ENCODE results near the gene HOXB3.

HOXB3 gene

DNA sequence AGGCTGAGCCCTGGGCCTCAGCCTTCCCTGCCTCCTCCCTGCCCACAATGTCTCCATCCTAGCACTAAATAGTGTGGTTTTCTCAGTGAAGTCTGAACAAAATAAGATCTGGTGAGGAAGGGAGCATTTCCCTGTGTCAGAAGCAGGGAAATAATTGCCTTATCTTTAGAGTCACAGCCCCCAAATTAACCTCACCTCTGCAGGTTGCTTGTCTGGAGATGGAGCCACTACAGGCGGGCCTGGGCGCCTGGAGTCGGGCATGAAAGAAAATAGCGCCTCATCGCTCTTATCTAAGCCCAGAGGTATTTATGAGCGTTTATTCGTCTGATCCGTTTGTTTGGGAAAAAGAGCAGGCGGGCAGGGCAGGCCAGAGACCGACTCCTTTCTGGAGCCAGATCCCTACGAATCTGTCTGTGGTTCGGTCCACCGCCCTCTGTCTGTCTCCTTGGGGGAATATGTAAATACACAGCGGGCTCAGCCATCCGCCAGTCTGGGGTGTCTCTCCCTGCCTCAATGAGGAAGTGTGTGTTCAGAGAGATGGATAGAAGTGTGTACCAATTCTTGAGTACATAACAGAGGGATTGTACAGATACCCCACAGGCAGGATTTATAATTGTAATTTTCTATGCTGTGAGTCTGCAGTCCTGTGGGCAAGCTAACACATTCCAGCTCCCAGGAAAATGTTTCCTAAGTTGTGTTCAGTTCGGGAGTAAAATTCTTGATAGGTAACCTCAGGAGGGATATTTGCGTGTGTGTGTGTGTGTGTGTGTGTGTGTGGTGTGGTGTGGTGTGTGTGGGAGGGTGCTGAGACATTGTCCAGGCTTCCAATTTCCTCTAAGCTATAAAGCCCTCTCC is 10.4 kb upstream of the HOXB3 start:
- in situ Hi-C loops (cut with MboI; ENCODE audit: low sequenced_read_pairs), result no loop called here

DNA sequence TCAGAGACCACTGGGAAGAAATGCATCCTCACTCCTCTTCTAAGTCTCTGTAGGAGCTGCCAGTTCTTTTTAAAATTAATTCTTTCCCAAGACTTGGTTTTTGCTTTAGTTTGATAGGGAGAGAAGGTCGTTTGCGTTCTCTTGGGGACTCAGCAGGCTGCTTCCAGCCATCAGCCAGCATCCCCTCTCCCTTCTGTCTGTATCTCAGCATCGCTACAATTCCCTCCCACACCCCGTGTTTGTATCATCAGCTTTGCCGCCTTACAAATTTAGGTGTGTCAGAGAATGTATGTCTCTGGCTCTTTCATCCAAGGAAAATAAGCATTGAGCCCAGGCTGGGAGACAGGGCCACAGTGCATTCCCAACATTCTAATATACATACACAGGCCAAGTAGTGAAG is 9.3 kb upstream of the HOXB3 start:
- in situ Hi-C loops (cut with MboI; ENCODE audit: low sequenced_read_pairs), result no loop called here

DNA sequence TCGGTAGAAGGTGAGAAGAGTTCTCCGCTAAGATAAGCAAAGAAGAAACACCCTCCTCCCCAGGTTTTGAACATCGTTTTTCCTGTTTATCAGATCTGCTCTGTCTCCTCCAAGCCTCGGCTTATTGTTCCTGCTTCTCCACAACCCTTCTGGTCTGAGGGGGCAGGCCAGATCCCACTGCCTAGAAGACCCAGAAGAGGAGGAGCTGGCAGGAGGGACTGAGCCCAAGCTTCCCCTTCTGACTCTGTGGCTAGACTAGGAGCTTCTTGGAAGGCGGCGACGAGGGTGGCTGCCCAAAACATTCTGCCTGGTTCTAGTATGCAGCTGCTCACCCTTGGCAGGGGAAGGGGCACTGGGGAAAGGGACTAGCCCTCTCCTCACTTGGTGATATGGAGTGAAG is 8.7 kb upstream of the HOXB3 start:
- in situ Hi-C loops (cut with MboI; ENCODE audit: low sequenced_read_pairs), result no loop called here

DNA sequence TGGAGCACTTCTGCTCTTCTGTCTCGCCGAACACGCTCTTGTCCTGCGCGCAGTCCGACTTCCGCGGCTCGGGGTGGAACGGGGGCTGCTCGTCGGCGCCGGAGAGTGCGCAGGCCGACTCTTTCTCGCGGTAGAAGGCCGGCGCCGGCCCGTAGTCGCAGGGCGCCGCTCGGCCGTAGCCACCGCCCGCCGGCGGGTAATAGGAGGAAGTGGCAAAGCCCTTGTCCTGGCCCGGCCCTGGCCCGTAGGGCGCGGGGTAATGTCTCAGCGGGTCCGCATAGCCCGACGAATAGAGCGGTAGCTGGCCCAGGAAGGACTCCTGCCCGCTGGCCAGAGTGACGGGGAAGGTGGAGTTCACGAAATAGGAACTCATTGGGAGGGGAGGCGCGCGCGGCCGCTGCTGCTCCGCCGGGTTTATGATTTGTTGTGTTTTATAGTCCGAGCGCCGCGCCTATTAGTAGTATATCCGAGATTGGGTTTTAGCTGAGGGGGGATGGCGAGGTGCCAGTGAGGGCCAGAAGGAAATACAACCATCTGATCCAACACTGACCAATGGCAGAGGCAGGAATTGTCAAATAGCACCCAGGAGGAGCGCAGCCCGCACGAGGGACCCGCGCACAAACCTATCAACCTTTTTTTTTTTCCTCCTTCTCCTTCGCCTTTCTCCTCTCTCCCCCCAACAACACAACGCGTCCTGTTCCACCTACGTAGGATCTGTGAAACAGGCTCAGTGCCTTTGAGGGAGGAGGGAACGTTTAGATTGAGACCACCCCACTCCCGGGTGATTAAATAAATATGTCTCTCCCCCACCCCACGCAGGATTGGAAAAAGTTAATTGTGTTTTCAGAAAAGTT is 8.0 kb upstream of the HOXB3 start:
- in situ Hi-C loops (cut with MboI; ENCODE audit: low sequenced_read_pairs), result no loop called here

DNA sequence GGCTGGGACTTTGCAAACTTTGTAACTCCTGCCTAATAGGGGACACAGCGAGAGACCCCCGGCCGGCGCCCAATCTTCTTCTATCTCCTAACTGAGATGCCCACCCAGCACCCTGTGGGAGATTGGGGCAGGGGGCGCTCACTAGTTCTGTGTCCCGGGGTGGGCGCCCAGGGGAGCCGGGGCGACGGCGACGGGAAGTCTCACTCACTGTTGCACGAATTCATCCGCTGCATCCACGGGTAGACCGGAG is 7.4 kb upstream of the HOXB3 start:
- in situ Hi-C loops (cut with MboI; ENCODE audit: low sequenced_read_pairs), result no loop called here

DNA sequence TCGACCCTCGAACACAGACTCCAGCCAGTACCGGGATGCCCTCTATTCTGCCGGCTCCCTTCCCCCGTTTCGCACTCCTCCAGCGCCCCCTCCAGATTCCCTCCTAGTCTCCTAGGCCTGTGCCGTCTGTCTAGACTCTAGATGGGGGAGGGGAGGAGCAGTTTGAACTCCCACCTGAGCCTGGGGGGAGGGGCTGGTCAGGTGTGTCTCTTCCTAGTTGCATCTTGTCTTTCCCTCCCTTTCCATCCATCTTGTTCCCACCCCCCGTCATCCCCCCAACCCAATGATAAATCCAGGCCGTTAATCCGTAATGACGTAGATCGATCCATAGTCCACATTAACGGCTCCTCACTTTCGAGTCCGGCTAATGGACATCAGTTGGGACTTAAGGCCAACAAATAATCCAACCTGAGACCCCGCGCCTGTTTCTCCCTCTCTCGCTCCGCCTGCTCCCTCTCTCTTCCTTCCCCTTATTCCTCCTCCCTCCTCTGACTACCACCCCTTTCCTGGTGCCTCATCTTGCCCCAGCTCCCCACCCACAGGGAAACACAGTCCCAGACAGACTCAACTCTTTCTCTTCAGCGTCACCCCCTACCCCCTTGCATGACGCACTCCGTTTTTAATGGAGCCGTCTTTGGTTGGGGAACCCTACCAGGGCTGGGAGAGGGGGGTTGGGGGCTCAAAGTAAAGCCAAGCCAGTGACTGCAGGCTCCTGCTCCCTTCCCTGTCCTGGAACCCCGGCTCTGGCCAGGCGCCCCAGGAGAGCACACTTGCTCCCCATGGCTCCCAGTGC is 6.9 kb upstream of the HOXB3 start:
- in situ Hi-C loops (cut with MboI; ENCODE audit: low sequenced_read_pairs), result no loop called here

DNA sequence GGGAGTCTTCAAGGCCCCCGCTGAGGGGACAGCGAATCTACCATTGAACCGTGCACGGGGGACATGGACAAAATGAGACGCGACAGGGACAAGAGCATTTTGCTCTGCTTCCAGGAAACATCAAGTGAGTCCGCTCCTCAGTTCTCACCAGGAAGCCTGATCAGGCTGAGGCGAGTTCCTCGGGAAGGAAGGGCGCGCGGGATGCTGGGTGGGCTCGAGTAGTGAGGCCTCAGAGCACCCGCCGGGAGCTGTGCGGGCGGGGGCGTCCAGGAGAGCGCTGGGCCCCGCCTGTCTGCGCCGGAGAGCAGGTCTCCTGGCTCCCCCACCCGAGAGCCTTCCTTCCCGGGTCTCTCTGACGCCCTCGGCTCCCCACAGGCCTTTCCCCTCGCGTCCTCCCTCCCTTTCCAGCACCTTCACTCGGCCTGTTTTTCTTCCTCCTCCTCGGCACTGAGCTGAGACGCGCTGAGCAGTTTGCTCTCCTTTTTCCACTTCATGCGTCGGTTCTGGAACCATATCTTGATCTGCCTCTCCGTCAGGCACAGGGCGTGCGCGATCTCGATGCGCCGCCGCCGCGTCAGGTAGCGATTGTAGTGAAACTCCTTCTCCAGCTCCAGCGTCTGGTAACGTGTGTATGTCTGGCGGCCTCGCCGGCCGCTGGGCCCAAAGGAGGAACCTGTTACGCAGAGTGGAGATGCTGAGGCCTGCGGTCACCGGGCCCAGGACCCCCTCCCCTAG is 6.1 kb upstream of the HOXB3 start:
- in situ Hi-C loops (cut with MboI; ENCODE audit: low sequenced_read_pairs), result no loop called here

DNA sequence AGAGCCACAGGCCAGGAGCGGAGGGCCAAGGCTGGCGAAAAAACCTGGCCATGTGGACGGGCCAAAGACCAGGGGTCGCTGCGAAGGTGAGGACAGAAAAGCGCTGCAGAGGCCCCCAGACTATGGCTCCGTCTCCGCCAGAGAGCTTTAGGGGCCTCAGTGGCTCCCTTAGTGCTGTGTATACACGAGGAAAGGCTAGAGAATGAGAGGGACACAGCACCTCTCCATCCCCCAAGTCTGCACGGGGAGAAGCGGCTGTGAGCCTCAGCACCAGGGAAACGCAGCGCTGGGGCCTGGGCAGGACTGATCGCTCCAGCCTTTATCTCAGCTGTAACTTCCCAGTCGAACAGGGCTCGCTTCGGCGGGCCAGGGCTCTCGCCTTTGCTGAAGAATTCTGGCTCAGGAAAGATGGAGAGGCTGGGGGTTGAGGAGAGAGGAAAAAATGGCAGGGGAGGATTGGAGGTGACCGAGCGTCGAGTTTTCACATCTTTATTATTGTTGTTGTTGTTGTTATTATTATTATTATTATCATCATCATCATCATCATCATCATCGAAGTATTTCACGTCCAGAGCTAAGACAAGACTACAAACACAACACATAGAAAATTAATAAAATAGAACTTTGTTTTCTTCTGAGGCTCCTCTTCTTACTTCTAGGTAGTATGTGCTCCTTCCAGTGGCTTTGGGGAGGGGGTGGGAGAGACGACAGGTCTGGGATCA is 5.4 kb upstream of the HOXB3 start:
- in situ Hi-C loops (cut with MboI; ENCODE audit: low sequenced_read_pairs), result no loop called here

DNA sequence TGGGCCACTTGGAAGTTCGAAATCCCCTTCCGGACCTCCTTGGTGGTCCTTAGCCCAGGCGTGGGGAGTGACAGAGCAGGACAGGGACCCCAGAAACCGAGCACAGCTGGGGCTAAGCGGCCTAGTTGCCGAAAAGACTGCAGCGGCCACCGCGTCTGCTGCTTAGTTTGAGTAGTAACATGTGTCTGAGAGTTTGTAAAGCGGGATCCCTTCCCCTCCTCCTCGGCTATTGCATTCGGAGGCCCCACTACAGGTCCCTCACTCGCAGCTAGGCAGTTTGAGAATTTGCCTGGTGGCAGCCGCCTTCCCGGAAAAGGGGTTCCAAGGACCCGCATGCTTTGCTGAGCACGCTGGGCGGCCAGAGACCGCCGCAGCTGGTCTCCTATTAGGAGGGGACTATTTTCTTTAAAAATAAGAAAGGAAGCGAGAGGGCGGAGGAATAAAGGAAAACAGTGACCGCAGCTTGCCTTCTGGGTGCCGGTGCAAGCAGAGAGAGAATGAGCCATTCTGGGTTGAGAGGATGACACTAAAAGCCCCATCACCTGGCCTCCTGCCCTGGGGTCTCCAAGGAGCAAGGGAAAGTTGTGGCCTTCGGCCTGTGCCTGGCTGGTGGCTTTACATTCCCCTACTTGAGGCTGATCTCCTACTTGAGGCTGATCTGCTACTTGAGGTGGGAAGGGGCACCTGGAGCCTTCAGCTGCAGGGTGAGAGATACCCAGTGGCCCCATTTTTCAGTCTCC is 4.7 kb upstream of the HOXB3 start:
- in situ Hi-C loops (cut with MboI; ENCODE audit: low sequenced_read_pairs), result no loop called here

DNA sequence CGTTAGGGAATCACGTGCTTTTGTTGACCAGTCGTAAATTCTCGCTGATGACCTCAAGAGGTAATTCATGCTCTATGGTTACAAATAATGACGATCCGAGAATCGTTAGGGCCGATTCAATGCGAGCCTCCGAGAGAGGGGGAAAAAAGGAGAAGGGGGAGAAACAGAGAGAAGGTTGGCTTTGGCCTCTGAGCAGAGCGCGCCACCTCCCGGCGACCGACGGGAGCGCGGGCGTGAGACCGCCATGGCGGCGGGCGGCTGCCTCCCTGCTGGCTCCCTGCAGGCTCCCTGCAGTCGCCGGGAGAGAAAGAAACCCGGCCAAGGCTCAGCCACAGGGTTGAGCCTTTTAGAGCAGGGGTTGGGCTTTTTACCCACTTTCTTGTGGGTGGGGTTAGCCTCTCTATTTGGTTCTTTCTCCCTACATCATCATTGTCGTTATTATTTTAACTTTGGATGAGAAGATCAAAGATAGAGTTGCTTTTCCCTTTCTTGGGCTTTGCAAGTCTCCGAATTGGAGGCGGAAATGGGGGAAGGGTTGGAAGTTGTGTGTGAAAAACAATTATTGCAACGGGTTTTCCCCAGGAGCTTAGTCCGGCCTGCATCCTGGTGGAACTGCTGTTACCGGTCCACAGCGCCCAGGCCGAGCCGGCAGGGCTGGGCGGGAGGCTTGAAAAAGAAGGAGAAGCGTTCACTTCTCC is 3.9 kb upstream of the HOXB3 start:
- in situ Hi-C loops (cut with MboI; ENCODE audit: low sequenced_read_pairs), result no loop called here

DNA sequence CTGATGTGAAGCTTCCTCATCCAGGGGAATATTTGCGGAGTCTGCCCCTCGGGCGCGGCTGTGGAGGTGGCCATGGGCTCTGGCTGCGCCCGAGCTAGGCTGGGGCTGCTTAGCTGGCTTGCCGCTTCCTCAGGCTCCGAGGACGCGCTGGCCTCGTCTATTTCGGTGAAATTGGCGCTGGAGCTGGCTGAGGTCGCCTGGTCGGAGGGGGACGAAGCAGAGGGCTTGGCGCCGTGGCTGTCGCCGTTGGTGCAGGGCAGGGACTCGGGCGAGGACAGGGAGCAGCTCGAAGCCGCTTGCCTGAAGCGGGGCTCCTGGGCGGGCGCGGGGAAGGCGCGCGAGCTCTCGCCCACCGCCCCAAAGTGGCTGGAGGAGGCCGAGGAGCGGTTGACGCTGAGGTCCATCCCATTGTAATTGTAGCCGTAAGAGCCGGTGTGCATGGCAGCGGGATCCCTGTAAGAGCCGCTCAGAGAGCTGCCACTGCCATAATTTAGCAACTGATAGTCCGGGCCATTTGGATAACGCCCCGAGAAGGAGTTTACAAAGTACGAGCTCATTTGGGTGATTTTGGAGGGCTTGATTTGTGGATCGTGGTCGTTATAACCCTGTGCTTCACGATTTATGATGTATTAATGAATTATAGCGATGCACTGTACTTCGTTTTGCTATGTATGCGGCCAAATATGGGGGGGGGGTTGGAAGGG is 3.2 kb upstream of the HOXB3 start, which contains the start of gene HOXB5:
Gene HOXB5, minus strand, starts transcription at position 654 of the 704 bp plus-strand sequence. Its CDS starts 97 bp downstream, at position 557.
- in situ Hi-C loops (cut with MboI; ENCODE audit: low sequenced_read_pairs), result no loop called here

DNA sequence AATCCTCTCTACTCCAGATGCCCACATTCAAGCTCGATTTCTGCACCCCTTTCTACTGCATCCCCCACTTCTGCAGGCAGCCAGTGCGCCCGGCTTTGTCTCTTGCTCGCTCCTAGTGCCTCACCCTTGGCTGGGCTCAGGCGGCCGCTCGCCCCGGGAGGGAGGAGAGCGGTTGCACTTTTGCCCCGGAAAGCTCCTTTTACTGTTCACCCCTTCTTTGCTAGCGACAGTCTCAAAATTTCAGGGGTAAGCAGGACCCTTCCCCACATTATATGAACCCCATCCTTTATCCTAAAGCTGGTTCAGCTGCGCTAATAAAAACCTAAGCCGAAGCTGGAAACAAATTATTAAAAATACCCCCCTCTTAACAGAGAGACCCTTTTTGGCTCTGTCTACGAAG is 2.5 kb upstream of the HOXB3 start:
- in situ Hi-C loops (cut with MboI; ENCODE audit: low sequenced_read_pairs), result no loop called here

DNA sequence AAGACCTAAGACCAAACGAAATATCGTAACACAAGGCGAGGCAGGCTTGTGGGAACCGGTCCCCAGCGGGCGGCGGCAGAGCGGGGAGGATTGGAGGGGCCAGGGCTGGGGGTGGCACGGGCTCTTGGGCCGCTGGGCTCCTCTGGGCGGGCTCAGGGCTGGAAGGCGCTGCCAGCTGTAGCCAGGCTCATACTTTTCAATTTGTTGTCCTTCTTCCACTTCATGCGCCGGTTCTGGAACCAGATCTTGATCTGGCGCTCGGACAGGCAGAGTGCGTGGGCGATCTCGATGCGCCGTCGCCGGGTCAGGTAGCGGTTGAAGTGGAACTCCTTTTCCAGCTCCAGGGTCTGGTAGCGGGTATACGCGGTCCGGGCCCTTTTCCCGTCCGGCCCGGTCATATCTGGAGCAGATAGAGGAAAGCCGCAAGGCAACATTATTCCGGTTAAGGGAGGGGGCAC is 2.0 kb upstream of the HOXB3 start:
- in situ Hi-C loops (cut with MboI; ENCODE audit: low sequenced_read_pairs), result no loop called here

DNA sequence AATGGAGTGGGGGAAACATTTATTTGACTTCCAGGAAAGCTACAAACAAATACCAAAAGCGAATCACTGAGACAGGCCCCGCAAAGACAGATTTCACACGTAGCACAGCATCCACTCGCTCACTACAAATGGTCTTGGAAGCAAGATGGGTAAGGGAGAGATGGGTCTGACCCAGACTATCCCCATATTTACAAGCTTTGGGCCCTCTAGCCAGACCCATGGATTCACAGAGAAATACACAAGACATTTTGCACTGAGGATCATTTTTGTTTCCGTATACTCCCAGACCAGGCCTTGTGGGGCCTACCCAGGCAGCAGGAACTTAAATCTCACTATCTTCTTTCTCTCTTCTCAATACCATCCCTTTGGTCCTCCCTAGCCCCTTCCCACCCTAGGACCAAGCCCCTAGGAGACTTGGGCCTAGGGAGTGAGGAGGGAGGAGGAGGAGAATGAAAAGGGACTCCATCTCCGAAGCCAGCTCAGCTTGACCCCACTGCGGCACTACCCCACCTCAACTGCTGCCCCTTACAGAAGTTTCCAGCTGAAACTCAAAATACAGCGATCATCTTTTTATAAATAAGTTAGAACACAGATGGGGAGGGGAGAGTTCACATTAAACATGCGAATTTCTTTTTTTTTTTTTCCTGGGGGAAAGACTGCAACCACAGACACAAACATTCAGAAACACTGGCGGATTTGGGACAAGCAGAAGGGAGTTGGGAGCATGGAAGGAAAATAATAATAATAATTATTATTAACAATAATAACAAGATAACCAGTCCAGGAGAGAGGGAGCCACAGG is 1.4 kb upstream of the HOXB3 start:
- in situ Hi-C loops (cut with MboI; ENCODE audit: low sequenced_read_pairs), result no loop called here

DNA sequence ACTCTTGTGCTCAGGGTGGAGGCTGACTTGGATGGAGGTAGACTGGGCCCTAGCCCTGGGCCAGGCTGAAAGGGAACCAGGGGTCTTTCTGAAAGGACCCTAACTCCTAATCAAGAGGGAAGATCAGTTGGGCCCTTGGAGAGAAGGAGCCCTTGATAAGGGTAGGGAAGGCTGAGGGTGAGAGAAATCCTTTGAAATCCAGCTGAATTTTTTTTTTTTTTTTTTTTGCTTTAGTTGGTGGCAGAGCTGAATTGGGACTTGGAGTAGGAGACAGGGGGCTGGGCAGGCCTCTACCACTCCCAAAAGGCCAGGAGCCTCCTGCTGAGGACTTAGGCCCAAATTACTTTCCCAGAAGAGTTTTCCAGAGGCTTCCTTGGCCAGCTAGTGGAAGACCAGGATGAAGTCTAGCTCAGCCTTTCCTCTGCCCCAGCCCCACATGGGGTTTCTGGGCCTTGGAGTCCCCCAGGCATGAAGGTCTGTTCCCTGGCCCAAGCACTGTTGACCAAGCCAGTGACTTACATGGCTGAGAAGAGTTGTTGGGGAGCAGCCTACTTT is 643 bp upstream of the HOXB3 start:
- in situ Hi-C loops (cut with MboI; ENCODE audit: low sequenced_read_pairs), result no loop called here

DNA sequence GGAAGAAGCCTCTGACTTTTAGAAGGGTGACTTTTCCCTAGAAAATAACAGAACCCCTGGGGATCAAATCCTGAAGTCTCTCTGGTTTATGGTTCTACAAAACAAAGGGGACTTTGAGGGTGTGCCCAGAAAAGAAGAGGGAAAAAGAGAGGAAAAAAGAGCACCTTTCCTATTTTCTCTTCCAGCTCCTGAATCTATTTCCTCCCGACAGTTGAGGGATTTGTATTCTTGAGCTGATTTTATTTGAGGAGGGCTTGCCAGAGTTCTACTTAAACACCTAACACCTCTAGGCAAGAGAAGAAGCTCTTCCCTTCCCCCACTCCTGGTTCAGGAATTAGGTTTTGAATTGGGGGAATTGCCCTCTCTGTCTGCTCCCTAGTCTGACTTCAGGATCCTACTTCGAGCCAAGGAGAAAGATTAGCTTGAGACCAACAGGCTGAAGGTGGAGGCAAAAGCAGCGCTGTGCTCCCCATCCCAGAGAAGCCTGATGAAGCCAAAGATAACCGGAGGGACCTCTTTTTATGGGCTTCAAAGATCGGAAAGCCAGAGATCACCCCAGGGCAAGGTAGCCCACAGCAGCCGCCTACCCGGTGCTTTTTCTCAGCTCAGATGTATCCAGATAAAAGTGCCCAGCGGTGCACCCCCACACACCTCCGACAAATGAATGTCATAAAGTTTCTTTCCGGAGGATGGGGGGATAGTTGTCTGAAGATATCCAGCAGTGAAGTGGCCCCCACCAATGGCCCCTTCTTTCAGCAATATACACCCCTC is 796 bp downstream of the HOXB3 start:
- in situ Hi-C loops (cut with MboI; ENCODE audit: low sequenced_read_pairs), result no loop called here

All from HL-60/S4 treated with retinoic acid at 250 ng/mL for 4 days and 3 days (cell line).